Suppressor macrophage treated with lipopolysaccharide for 1 hour (primary cell): ENCODE results near the gene PPIL1.
A peak's percentile ranks its signal among the peaks of the same experiment; 100 is the strongest.
"Not testable (repeated sequence)": the region's sequence is repeated elsewhere in the genome, so short reads cannot be mapped to it uniquely, and the experiment has no call there.

Source experiments
- DNase-seq, 3 donors: peaks; one replicate each; pipeline ENCODE4 v3.0.0-alpha.2; 2020 to 2022

The PPIL1 gene

DNA sequence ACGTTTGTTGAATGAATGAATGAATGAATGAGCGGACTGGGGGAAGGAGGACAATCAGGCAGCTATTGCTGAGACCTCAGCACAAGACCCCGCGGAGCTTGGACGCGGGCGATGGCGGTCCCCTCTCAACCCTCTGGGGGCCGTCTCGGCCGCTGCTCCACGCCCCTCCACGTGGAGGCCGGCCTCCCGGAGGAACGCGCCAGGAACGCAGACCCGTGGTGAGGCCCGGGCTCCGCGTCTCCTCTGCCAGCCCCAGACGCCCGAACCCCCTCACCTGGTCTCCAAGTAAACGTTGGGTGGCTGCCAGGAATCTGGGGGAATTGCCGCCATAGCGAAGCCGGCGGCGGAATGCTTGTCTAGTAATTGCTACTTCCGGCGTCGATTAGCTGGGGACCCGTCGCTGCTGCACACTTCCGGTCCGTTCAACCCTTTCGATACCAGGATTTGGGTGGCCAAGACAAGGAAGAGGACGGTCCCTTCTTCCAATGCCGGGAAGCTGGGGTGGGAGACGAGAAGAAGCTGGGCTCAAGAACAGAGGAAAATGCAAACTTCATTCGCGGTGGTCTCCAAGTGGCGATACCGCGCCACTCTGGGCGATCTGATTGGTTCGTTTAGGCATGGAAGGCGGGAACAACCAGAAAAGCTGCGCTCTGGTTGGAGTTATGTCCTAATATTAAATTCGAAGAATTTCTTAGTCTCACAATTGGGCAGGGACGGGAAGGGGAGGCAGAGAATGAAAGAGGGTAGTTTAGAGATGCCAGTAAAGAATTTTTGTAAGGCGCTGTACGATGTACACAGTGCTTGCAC lies at the start of gene PPIL1:
PPIL1 (minus strand) TSS at position 361 of the 807 bp plus-strand sequence; CDS start at position 330, 31 bp downstream.
- peak; percentile 90 to 94 (median 93) for DNase-seq

DNA sequence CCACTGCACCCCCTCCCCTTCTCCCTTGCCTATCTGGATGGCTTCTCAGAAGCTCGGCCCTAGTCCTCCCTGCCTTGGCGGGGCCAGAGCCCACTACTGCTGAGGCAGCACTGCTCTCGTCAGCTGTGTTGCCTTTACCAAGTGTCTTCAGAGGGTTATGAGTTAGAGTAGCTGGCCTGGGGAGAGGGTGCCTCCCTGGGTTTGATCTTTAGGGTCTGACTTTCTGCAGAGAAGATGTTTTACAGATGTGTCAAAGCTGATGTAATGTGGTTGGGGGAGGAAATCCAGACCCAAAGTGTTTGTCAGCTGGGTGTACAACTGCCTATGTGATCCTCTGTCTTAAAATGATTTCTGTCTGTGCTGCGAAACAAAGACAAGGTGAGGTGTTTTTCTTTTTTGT lies 49.5 kb upstream of the PPIL1 start:
- DNase-seq = no peak

GRCh38 chr6:36920546-36920945 lies 45.9 kb upstream of the PPIL1 start:
- no peak for DNase-seq

- DNase-seq = no peak
Measured at GRCh38 chr6:36920049-36920448, 45.4 kb upstream of the PPIL1 start.

DNA sequence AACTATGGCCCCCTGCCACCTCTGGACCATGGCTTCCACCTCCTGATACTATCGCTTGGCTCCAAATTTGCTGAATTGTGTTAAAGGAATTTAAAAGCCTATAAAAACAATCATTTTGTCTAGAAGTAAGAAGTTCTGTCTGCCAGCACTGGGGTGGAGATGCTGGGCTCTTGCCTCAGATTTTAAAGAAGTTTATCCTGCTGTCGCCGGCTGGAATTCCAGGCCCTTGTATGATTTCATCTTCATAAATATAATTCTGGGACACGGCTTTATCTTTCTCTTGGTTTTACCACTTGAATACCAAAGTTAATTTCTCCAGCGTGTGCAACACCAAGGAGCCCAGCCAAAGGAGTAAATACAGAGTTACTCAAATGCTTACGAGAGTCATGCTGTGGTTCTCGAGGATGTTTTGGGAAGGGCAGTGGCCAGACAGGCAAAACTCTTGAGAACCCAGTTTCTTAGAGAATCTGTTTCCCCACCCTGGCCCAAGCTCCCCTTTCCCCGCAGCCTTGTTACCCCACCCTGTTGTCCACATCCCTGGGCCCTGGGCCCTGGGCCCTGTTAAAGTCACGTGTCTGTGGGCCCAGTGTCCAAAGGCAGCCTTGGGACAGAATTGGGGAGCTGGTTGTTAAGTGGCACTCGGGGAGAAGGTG lies 43.1 kb upstream of the PPIL1 start:
- no peak for DNase-seq

- peak; percentile 2 to 31 (median 26) for DNase-seq
Measured at GRCh38 chr6:36916126-36916525, 41.5 kb upstream of the PPIL1 start.

GRCh38 chr6:36915599-36915998 lies 41.0 kb upstream of the PPIL1 start:
- peak in 1 of 3 donors; percentile 25 for DNase-seq

DNA sequence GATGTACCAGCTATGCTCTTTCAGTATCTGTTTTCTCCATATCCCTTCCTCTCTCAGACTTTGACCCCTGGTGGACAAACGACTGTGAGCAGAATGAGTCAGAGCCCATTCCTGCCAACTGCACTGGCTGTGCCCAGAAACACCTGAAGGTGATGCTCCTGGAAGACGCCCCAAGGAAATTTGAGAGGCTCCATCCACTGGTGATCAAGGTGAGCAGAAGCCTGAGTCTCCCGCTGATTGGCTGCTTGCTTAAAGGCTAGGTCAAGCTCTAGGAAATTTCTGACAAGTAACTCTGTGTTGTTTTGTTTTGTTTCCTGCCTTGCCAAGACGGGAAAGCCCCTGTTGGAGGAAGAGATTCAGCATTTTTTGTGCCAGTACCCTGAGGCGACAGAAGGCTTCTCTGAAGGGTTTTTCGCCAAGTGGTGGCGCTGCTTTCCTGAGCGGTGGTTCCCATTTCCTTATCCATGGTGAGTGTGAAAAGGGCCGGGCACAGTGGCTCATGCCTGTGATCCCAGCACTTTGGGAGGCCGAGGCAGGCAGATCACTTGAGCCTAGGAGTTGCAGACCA lies 39.7 kb upstream of the PPIL1 start:
- peak; percentile 40 to 55 (median 47) for DNase-seq

GRCh38 chr6:36913082-36913481 lies 38.5 kb upstream of the PPIL1 start:
- DNase-seq = no peak

GRCh38 chr6:36912586-36912985 lies 38.0 kb upstream of the PPIL1 start:
- no peak for DNase-seq

DNA sequence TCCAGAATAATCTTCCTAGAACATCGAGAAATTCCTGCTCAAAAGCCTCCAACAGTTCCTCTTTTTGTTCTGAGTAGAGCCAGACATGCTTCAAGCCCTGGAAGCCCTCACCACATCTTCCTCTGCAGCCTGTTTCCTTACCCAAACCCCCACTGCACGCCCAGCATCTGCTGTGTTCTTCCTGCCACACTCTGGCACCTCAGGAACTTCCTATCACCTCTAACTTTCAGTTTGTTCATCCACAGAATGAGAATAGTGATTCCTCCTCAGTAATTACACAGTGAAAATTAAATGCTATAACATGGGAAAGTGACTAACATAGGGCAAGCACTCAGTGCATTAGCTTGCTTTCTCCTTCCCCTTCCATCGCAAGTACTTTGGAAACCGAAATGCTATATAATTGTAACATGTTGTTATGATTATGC lies 37.4 kb upstream of the PPIL1 start:
- DNase-seq = peak; percentile 31 to 32 (median 32)

- DNase-seq = no peak
Measured at GRCh38 chr6:36908747-36909146, 34.1 kb upstream of the PPIL1 start.

DNA sequence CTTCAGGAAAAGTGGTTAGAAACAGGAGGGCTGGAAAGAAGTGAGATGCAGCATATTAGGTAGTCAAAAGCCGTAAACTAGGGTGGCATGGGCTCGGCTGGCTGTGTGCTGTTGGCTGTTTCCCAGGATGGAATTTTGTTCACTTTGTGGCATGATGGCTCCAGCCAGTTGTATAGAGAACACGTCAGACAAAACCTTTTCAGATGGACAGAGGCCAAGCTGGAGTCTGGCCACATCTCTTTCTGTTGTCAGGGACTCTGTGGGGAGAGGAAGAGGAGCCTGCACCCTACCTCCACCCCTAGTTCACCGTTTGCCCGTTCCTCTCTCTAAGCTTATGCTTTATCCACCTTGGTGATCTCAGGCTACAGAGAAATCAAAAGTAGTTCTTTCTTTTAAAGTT lies 33.2 kb upstream of the PPIL1 start:
- DNase-seq = no peak

DNA sequence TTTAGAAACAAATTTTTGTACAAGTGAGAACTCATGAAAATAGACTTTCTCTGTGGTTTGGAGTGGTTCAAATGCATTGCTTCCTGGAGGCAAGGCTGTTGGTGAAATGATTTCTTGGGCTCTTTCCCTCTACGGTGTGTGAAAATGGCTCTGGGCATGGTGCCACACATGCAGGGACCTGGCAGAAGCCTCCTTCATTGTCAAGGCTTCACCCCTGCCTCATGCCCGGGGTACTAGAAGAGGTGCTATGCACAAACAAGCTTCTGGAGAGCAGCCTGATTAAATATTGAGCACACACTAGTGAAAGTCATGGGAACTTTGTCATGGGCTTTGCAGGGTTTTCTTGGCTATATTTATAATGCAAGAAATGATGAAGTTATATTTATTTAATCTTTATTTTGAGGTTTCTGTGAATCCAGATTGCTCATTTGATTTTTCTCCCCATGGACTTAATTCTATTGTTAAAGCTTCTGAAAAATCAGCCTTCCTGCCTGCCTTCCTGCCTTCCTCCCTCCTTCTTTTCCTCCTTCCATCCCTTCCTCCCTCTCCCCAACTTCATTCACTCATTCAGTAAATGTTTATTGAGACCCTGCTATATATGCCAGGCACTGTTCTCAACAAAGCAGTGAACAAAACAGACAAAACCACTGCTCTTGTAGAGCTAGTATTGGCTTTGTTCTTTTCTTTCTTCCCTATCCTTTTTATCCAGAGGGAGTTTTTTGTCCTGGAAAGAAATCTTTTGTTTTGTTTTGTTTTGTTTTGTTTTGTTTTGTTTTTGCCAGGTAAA lies 32.1 kb upstream of the PPIL1 start:
- DNase-seq = no peak

DNA sequence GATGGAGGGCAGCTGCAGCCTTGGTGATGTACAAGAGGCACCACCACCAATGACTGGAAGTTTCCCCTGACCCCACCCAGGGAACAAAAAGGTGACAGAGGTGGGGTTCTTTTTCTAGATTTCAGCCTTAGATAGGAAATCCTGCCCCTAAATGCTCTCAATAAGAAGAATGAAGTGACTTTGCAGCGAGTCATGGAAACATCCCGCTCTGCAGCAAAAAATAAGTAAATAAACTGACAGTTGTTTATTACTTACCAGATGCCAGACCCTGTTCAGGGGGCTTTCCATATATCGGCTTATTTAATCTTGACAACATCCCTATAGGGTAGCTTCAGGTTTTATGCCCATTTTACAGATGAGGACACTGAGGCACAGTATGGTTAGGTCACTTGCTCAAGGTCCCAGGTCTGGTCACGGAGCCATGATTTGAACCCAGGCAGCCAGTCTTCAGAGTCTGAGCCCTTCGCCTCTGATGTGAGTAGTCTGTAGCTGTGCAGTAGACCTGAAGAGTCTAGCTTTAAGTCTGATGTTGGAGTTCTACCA lies 30.3 kb upstream of the PPIL1 start:
- no peak for DNase-seq

- DNase-seq = no peak
Measured at GRCh38 chr6:36904114-36904513, 29.5 kb upstream of the PPIL1 start.

DNA sequence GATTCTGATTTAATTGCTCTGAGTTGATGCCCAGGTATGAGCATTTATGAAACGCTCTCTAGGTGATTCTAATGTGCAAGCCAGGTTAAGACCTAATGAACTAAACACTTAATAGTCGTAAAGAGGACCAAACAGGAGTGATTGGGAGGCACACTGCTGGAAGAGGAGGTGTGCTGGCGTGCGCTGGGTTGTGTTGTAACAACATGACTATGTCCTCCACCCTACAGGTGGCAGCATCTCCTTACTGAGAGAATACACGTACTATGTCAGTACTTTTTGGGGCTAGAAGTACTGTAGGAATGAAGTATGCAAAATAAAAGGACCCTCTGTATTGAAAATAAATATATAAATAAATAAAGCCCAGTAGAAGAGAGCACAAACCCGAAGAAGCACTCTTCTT lies 23.0 kb upstream of the PPIL1 start:
- DNase-seq = no peak

DNA sequence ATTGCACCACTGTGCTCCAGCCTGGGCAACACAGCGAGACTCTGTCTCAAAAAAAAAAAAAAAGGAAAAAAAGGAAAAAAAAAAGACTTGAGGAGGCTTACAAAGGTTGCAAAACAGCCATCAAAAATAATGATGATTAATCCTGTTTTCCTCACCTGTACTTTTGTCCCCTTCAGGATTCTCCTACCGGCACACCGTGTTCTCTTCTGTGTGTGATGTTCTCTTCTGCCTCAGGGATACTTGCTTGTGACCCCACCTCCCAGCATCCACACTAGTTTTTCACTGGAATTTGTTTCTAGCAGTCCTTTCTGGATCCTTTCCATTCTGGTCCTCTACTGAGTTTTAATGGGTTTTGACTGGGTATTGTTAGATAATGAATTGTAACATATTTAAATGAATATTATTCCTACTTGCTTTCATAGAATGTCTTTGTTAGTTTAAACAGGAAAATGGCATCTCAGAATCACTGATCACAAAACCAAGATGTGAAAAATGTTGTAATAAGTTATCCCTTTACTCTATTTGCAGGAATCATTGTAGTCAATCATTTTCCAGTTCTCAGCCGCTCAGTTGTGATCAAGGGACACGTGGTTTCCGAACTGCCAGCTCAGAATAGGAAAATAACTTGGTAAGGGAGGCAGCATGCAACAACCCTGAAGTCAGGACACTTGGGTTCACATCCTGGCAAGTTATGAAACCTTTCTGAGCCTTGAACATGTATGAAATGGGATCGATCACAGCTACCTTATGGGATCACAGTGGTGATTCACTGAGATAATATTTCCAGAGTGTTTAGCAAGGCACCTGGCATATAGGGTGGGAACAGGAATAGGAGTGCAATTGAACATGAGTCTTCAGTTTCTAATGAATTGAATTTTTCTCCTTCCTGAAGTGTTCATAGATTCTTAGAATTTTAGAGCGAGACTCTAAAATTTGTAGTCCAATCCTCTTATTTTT lies 19.7 kb upstream of the PPIL1 start:
- DNase-seq = no peak

DNA sequence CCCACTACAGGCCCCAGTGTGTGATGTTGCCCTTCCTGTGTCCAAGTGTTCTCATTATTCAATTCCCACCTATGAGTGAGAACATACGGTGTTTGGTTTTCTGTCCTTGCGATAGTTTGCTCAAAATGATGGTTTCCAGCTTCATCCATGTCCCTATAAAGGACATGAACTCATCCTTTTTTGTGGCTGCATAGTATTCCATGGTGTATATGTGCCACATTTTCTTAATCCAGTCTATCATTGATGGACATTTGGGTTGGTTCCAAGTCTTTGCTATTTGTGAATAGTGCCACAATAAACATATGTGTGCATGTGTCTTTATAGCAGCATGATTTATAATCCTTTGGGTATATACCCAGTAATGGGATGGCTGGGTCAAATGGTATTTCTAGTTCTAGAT lies 16.6 kb upstream of the PPIL1 start:
- DNase-seq = not testable (repeated sequence)

GRCh38 chr6:36890112-36890663 lies 15.6 kb upstream of the PPIL1 start:
- DNase-seq = no peak
